ENCODE measurements around the gene EEF2.

GRCh38 chr19:4007021-4007835 is 22.0 kb upstream of the EEF2 start, which contains the start of gene PIAS4:
- TF ChIP-seq CTCF (conservative IDR thresholded peaks at IDR 0.05; ENCODE audit: low read length): 0 out of 2 replicates have a peak, but pooled peaks have one; percentile 13
- no peak for TF ChIP-seq EZH2phosphoT487 (IDR thresholded peaks at IDR 0.05; ENCODE audit: borderline replicate concordance, low read depth, low read length)
